Activated CD4-positive, alpha-beta T cell treated with anti-CD3 and anti-CD28 coated beads, Interleukin-2, amount 50 U/mL, for 16 hours (primary cell): ENCODE data around the gene ATP6V1D.
"Not testable (repeated sequence)": the region's sequence is repeated elsewhere in the genome, so short reads cannot be mapped to it uniquely, and the experiment has no call there.

Experiments used
- DNase-seq: peaks from one replicate; pipeline ENCODE4 v3.0.0-alpha.2; 2020

The ATP6V1D gene

DNA sequence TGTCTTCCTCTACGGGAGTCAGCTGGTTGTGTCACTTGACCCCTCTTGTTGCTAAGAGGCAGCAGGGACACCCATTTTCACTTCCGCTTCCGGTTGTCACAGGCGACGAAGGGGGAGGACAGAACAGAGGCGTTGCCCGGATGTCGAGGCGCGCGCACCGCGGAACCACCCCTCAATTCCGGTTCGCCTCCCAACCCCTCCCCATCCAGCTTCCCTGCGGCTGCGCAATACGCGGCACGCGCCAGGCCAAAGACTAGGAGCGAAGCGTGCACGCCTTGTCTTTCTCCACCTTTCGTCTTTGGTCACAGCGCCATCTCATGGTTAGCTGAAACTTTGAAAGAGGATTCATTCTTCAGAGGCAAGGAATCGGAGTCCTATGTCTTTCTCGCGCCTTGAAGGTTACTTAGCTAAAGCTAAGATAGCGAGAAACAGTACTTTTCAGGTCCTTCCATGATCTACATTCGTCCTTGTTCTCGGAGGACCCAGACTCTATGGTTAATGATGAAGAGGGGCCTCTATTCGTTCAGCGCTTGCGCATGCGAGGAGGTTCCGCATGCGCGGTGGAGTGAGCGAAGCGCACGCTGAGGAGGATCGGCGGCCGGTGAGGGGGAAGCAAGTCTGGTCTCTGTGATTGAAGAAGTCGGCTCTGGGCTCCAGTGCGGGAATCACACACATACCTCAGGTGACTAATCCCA lies at the start of gene ATP6V1D, which contains the start of gene EIF2S1:
TSS of gene ATP6V1D (minus strand) at position 30 of the 695 bp plus-strand sequence. CDS start 106 bp downstream, outside the sequence.
TSS of gene EIF2S1 (plus strand) at position 554 of the 695 bp plus-strand sequence. CDS start 4,440 bp downstream, outside the sequence.
- peak; percentile 99 for DNase-seq

DNA sequence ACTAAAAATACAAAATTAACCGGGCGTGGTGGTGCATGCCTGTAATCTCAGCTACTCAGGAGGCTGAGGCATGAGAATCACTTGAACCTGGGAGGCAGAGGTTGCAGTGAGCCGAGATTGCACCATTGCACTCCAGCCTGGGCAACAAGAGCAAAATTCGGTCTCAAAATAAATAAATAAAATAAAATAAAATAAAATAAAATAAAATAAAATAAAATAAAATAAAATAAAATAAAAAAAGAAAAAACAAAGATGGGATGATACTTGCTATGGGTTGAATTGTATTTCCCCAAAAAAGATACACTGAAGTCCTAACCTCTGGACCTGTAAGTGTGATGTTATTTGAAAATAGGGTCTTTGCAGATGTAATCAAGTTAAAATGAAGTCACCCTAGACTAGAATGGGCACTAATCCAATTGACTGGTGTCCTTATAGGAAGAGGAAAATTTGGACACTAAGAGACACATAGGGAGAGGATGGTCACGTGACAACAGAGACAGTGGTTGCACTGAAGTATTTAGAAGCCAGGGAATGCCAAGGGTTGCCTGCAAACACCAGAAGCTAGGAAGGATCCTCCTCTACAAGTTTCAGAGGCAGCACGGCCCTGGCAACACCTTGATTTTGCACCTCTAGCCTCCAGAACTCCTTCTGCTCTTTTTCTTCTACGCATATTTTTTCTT lies 48.7 kb upstream of the ATP6V1D start:
- not testable (repeated sequence) for DNase-seq

DNA sequence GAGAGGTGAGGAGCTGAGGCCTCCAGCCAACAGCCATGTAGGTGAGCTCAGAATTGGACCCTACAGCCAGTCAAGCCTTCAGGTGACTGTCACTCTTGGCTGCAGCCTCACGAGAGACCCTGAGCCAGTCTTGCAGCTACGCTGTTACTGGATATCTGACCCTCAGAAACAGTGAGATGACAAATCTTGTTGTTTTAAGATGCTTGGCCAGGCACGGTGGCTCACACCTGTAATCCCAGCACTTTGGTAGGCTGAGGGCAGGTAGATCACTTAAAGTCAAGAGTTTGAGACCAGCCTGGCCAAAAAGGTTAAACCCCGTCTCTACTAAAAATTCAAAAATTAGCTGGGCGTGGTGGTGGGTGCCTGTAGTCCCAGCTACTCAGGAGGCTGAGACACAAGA lies 46.2 kb upstream of the ATP6V1D start:
- DNase-seq = no peak

DNA sequence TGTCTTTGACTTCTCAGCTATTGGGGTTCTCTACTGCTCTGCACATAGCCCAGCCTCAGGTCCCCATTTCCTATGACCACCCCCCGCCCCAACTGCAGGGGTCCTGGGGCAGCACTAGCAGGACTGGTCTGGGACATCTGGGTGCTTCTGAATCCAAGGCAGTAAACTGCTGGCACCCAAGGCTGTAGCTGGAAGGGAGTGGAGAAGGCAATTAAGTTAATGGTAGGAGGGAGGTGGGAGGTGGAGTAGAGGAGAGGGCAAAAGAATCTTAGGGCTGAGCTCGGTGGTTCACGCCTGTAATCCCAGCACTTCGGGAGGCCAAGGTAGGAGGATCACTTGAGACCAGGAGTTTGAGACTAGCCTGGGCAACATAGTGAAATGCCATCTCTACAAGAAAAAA lies 40.8 kb upstream of the ATP6V1D start:
- DNase-seq = no peak

DNA sequence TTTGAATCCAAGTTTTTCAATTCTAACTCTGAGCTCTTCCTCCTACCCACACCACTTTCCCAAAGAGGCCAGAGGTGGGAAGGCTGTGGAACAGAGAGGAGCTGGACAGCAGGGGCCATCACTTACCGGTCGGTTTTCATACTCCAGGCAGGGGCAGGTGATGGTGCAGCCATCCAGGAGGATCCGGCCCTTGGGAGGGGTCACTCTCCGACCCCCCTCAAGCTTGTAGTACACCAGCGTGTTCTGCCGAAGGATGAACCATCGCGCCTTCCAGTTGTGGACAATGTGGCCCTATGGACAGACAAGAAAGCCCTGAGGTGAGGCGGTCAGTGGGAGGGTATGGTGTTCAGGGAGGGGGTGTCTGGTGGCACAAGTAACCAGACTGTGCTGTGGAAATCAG lies 37.9 kb upstream of the ATP6V1D start:
- no peak for DNase-seq

DNA sequence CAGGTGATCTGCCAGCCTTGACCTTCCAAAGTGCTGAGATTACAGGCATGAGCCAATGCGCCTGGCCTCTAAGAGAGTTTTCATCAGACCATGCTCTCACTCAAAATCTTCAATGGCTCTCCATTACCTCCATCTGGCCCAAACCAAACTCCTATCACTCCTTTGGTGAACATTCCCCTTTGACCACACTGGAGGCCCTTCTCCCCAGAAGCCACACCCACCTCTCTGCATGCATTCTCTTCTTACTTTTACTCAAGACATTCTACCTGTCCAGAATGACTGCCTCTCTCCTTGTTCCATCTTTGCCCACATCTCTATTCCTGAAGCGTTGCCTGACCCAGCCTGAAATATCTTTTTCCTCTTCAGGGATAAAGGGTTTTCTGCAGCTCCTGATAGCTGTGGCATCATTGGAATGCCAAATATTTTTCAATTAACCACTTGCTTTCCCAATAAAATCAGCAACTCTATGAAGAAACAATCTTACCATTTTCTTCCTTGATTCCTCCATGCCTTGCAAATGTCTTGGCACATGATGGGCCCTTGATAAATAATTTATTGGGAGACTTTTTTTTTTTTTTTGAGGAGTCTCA lies 36.9 kb upstream of the ATP6V1D start:
- no peak for DNase-seq

DNA sequence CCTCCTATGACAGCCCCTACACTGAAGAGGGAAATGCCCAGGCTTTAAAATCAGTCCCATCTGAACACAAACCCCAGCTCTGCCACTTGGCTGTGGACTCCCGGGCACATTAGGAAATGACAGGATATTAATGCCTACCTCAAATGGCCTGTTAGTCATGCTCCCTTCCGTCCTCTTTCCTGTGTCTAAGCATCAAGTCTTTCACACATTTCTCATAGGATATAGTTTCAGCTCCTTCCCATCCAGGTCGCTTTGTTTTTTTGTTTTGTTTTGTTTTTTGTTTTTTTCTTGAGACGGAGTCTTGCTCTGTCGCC lies 36.2 kb upstream of the ATP6V1D start:
- no peak for DNase-seq

DNA sequence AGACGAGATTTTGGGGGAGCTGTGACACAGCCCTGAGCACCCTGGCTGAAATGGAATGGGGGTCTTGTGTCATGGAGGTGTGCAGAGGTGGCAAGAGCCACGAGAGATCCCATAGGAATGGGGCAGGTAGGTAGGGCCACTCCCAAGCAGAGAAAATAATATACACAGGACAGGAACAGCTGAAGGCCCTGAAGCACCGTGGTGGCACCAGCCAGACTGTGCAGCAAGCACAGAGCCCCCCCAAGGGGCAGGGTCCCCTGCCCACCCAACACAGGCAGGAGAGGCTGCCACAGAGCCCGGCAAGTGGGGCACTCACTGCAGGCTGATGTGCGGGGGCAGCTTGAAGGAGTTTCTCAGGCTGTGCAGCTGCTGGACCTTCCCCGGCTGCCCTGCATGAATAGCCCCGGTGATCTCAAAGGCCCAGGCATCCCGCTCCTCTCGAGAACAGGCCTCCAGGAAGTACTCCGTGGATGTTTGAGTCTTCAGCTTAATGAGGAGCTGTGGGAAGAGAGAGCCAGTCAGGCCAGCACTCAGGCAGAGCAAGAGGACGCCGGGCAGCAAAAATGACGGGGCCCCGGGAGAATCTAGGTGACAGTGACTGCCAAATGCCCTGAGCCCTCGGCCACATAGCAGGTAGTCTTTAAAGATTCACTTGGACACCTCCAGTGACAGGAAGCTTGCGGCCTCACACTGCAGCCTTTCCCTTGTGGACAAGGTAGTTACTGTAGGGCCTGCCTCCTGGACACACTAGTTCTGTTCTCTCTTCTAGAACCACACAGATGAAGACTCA lies 35.7 kb upstream of the ATP6V1D start:
- DNase-seq = no peak

DNA sequence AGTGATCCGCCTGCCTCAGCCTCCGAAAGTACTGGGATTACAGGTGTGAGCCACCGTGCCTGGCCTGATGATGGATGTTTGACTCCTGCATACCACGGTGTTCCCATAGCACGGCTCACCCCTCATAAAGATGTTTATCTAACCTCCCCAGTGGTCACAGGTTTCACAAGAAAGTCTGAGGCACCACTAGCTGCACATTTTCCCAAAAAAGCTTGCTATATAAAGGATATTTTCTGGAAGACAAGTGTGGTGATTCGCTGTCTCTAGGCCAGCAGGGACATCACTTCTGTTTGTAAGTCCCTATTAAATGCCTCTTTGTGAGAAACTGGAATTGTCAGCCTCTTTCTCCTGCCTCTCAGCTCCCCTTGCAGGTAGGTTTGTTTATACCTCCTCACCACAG lies 34.1 kb upstream of the ATP6V1D start:
- no peak for DNase-seq

DNA sequence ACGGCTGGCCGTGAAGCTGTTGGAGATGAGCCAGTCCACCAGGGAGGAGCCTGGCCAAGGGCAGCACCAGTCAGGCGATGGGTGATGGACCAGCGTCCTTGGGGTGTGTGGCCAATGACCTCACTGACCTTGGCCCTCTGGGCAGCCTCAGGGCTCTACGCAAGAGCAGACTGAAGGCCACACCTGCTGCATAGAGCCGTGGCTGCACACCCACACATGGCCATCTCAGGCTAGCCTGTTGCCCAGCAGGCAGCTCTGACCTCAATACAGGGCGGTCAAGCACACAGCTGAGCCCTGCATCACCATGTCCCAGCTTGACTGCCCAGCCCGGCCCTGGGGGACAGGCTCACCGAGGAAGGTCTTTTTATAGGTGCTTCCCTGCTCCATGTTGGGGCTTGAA lies 33.2 kb upstream of the ATP6V1D start:
- DNase-seq = no peak

DNA sequence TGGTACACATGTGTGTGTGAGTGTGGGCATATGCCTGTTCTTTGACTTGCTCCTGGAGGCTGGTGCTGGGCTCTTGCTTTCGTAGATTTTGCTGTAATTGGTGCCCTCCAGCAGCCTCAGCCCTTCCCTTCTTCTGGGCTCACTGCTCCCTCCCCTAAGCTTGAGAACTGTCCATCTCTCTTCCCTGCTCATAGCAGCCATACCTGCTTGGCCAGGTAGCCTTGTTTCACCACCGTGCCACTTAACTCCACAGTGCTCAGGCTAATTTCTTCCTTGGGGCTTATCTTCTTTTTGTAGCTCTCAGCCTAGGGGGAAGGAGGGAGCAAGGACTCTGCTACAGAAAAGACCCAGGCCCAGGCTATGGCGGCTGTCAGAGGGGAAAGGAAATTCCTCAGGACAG lies 32.5 kb upstream of the ATP6V1D start:
- DNase-seq = no peak

DNA sequence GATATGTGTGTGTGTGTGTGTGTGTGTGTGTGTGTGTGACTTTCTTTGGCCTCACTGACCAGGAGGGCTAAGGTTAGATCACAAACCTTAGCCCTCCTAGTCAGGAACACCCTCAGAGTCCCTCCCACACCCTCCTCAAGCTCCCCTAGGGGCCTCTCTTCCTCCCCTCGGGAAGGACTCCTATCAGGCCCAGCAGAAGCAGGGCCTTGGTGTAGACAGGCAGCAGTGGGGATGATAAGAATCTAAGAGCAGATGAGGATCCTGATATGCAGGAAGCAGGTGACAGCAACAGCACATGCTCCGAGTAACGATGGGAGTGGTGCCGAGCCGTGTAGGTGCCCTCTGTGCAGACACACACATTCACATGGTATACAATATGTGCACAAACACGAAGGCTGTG lies 31.7 kb upstream of the ATP6V1D start:
- DNase-seq = no peak

DNA sequence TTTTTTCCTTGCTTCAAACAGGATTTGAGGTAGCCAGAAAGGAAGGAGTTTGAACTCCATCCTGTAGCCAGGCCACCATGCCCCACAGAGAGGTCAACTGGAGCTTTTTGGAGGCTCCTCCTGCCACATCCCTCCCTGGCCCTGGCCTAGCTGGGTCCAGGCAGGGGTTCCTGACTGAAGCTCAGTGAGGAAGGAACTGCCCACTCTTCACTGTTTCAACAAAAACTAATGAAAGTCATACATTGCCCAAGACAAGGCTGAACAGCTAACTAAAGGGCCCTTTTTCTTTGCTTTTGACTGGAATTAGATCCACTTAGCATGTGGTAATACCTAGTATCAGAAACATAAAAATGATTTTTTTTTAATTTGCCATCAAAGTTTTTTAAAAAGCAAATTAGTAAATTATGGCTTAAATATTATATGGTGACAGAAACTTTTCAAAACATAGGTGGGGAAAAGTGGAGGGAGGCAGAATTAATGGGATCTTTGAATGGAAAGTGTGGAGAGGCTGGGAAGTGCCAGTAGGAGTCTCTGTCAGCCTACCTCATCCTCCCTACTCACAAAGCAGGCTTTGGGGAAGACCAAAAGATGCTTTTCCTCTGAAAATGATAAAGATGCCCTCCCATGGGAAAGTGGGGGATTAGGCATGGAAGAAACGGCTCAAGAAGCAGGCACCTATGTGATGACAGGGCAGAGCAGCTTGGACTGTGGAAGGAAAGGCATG lies 30.4 kb upstream of the ATP6V1D start:
- no peak for DNase-seq

DNA sequence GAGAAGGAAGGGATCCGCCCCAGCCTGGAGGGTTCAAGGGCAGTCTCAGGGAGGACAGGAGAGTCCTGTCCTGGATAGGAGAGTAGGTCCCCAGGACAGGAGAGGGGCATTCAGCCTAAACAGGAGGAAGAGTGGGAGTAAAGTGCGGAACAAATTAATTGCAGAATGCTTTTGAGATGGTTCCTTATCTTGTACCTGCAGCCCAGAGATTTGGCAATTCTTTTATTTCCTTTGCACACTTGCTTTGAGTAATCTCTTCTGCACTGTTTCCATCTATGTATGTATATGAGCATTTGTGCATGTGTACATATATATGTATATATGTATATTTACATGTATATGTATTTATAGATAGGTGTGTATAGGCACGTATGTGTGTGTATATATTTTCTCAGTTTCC lies 29.7 kb upstream of the ATP6V1D start:
- no peak for DNase-seq

DNA sequence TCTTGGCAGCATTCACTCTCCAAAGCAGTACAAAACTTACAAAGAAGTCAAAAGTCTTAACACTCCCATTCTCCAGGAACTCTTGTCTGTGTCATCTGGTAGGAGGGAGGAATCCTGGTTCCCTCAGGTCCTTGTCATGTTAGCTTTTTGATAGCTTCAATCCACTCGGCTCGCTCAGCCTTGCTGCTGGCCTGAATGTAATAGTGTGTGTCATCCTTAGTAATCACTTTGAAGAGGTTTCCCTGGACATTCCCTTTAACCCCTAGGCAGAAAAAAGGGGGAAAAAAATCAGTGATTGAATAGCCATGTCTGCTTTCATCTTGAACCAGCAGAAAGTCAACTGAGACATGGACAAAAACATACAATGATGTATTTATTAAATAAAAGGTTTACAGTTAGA lies 27.6 kb upstream of the ATP6V1D start:
- DNase-seq = no peak

DNA sequence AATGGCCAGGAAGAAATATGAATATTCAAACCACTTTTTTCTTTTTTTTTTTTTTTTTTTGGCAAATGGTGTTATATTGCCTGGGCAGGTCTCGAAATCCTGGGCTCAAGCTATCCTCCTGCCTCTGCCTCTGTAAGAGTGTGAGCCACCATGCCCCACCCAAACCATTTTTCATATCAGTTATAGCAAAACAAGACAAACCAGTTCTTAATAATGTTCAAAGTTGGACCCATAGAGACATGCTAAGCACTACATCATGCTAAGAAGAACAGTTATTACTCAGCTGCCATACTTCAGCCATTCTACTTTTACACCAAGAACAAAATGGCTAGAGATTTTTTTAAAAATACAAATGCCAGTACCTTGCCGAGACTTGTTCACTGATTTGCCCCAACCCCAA lies 26.0 kb upstream of the ATP6V1D start:
- no peak for DNase-seq

DNA sequence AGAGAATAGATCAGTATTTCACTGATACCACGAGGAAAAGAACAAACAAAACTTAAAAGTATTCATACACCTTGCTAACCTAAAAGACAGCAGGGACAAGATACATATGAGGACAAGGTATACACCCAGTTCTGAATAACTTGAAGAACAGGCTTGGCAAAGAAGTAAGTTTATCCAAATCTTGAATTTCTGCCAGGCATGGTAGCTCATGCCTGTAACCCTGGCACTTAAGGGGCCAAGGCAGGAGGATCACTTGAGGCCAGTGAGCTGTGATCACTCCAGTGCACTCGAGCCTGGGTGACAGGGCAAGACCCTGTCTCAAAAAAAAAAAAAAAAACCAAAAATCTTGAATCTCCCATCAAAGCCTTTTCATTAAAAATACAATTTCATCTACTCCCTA lies 25.5 kb upstream of the ATP6V1D start:
- no peak for DNase-seq

DNA sequence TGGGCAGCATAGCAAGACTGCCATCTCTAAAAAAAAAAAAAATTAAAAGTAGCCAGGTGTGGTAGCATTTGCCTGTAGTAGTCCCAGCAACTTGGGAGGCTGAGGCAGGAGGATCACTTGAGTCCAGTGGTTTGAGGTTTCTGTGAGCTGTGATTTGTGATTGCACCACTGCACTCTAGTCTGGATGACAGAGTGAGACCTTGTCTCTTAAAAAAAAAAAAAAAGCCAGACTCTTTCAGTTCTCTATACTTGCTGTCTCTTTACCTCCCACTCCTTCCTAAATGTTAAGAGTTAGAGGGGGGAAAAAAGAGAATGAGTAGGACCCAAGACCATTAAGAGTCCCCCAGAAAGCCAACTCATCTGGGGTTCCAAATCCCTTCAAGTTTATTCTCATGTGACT lies 18.3 kb upstream of the ATP6V1D start:
- DNase-seq = no peak

DNA sequence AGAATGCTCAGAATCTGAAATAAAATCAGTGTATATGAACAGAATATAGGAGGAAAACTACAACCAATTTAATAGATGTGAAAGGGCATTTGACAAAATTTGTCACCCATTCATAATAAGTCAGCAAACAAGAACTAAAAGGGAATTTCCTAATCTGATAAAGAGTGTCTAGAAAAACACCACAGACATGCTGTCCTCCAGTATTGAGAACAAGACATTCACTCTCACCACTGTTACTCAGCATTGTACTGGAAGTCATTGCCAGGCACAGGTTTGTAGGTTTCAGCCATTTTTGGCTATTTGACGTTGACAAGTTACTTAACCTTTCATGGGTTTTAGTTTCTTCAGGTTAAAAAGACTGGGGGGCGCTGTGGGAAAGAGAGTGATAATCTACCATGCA lies 13.7 kb upstream of the ATP6V1D start:
- peak; percentile 59 for DNase-seq

DNA sequence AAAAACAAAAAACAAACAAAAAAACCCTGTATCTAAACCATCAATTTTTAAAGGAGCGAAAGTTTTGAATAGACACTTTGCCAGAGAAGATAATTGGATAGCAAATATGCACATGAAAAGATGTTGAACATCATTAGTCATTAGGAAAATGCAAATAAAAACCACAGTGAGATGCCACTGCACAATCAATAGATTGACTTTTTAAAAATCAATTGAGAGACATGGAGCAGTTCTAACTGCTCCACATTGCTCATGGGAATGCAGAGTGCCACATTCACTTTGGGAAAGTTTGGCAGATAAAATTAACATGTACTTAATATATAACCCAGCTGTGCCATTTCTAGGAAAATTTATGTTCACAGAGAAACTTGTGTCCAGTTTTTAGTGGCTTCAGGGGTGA lies 13.2 kb upstream of the ATP6V1D start:
- DNase-seq = no peak

DNA sequence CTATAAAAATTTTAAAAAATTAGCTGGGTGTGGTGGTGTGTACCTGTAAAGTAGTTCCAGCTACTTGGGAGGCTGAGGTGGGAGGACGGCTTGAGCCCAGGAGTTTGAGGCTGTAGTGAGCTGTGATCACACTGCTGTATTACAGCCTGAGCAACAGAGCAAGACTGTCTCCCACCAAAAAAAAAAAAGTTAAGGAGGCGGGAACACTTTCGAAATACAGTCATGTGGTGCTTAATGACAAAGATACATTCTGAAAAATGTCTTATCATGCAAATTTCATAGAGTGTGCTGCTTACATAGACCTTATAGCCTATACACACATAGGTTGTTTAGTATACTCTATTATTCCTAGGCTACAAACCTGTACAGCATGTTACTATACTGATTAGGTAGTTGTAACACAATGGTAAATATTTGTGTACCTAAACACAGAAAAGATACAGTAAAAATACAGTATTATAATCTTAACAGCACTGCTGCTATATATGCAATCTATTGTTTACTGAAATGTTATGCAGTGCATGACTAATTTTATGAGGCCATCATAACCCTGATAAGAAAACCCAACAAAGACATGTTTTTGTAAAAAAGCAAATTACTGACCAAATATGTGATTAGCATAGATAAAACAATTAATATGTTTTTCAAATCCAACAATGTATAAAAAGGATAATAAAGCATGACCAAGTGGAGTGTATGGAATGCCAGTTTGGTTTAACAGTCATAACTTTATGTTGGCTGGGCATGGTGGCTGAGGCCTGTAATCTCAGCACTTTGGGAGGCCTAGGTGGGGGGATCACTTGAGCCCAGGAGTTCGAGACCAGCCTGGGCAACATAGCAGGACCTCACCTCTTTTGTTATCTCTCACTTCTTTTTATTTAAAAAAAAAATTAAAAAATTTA lies 11.9 kb upstream of the ATP6V1D start:
- no peak for DNase-seq

DNA sequence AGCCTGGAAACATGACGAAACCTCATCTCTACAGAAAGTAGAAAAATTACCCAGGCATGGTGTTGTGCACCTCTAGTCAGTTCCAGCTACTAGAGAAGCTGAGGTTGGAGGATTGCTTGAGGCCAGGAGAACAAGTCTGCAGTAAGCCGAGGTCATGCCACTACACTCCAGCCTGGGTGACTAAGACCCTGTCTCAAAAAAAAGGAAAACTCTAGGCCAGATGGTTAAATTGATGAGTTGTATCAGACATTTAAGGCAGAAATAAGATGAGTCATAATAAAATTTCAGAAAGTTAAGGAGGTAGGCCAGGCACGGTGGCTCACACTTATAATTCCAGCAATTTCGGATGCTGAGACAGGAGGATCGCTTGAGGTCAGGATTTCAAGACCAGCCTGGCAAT lies 11.2 kb upstream of the ATP6V1D start:
- no peak for DNase-seq
